Activated CD4-positive, alpha-beta T cell treated with anti-CD3 and anti-CD28 coated beads, Interleukin-2, amount 10 ng/mL, durations not matched to agents 24 days and 14 days (primary cell): ENCODE measurements around the gene ZNF366. TPM values are rescaled to one million over a fixed set of nuclear protein-coding genes. Genes with fewer than 3 reads are reported as not detected.
A peak's percentile ranks its signal among the peaks of the same experiment; 100 is the strongest.

Experiments
- DNase-seq: peaks from one replicate; pipeline ENCODE4 v3.0.0; 2022
- H3K27ac Mint-ChIP-seq: one replicate; pipeline ENCODE4 v1.8.0; 2022; ENCODE audit warnings: mild to moderate bottlenecking, mixed read lengths
- H3K27me3 Mint-ChIP-seq: one replicate; pipeline ENCODE4 v1.8.0; 2022; ENCODE audit warnings: mixed read lengths
- H3K36me3 Mint-ChIP-seq: one replicate; pipeline ENCODE4 v1.8.0; 2022; ENCODE audit warnings: low read depth, mild to moderate bottlenecking, mixed read lengths
- H3K4me1 Mint-ChIP-seq: one replicate; pipeline ENCODE4 v1.8.0; 2021; ENCODE audit warnings: mixed read lengths
- H3K4me3 Mint-ChIP-seq: one replicate; pipeline ENCODE4 v1.8.0; 2022; ENCODE audit warnings: mild to moderate bottlenecking, moderate library complexity, mixed read lengths
- H3K9me3 Mint-ChIP-seq: one replicate; pipeline ENCODE4 v1.8.0; 2021; ENCODE audit warnings: mixed read lengths
- intact Hi-C: fragments of 100-400 bp; cut with micrococcal nuclease; formaldehyde crosslinking; loops from one replicate; pipeline ENCODE4 v1.15.1; 2023
- total RNA-seq: library from RNA; stranded (reverse); gene quantifications from 2 replicates; pipeline ENCODE4 v1.2.3, GENCODE V29; 2022

ZNF366 gene
- total RNA-seq, 1 donor from 2014 or later: not detected

DNA sequence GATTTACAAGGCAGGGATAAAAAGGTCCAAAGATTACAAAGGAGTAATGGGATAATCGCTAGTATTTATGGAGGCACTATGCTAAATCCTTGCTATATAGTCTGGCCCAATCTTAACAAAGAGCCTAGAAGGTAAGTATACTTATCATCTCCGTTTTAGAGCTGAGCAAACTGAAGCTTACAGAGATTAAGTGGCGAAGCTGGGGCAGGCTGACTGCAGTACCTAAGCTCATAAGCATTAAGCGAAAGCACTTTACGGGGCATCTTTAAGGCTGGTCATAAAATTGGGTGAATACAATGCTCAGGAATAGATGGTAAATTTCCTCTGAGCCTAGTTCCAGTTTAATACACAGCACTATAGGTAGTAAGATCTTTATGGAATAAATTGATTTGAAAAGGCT lies 30.0 kb upstream of the ZNF366 start:
- Mint-ChIP-seq H3K36me3 (no peaks in the 10 kb centered on the region), H3K27ac (no peak overlapping the region), H3K4me1 (no peaks in the 10 kb centered on the region), H3K9me3 (no peaks in the 10 kb centered on the region), H3K27me3 (peaks cover 12% of the 10 kb centered on the region), H3K4me3 (no peak overlapping the region)
- peak; percentile 20 for DNase-seq
- intact Hi-C loops: no loop called here

DNA sequence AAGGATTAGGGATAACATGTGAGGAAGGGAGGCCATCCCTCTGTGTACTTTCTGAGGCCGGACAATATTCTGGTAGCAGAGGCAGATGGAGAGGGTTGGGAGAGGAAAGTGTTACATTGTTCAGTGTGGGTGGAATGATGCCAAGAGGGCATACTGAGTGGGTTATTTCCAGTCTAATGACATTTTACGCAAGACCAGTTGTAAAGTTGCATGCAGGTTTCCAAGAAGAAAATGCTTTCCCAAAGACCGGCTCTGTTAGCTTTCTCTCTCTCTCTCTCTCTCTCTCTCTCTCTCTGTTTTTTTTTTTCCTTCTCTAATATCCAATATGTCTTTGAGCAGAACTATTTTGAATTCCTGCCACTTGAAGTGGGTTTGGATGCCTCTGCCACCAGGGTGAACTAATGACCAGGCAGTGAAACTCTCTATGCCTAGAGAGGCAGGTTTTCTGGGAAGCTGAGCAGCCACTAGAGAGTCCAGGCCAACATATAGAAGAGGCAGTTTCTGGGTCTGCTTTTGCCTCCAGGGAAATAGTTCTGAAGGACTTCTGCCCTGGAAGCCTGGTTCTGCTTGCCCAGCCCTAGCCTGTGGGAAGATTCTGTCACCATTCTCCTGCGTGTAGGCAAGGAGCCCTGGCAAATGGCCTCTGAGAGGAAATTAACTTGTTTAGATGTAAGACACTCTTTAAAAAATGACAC lies 24.4 kb upstream of the ZNF366 start:
- Mint-ChIP-seq H3K4me1 (no peaks in the 10 kb centered on the region), H3K36me3 (no peaks in the 10 kb centered on the region), H3K9me3 (no peaks in the 10 kb centered on the region), H3K4me3 (no peak overlapping the region), H3K27me3 (peaks cover 7% of the 10 kb centered on the region), H3K27ac (no peak overlapping the region)
- intact Hi-C loops: no loop called here
- peak; percentile 10 for DNase-seq

DNA sequence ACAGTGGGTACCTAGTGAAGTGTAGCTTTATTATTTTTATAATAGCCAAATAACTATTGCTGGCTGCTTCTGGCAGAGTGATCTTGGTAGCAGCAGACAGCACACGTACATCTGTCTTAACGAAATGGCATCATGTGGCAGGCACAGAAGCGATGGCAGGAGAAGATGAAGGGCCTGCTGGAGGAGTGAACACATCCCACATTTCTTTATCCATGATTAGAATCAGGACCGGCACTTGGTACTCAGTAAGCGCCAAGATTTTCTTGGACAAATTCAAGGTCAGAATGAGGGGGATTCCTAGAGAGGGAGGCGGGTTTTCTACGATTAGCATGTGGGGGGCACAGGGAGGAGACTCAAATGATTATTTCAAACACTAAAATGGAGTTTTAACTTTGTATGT lies 23.0 kb upstream of the ZNF366 start:
- H3K27me3 Mint-ChIP-seq: peaks cover 3% of the 10 kb centered on the region
- H3K4me3 Mint-ChIP-seq: no peak overlapping the region
- intact Hi-C loops: no loop called here
- no peak overlapping the region for H3K27ac Mint-ChIP-seq
- H3K9me3 Mint-ChIP-seq: no peaks in the 10 kb centered on the region
- H3K36me3 Mint-ChIP-seq: no peaks in the 10 kb centered on the region
- peak; percentile 14 for DNase-seq
- H3K4me1 Mint-ChIP-seq: no peaks in the 10 kb centered on the region

DNA sequence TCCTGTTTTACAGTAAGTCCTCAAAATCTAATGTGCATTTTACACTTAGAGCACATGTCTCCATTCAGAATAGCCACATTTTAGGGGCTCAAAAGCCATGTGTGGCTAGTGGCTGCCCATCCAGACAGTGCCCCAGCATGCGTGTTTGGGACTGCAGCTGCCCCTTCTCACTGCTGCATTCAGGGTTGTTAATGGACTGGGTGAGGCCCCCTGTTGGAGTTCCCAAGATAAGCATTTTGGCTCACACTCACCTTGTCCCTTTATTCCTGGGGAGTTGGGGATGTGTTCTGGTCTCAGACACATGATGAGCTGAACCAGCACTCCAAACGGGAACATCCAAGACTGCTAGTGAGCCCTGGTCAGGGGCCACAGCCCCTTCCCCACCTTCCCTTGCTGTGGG lies 22.2 kb upstream of the ZNF366 start:
- H3K4me3 Mint-ChIP-seq: no peak overlapping the region
- no peaks in the 10 kb centered on the region for H3K4me1 Mint-ChIP-seq
- no peak overlapping the region for H3K27ac Mint-ChIP-seq
- DNase-seq: no peak
- intact Hi-C loops: no loop called here
- no peaks in the 10 kb centered on the region for H3K9me3 Mint-ChIP-seq
- no peaks in the 10 kb centered on the region for H3K36me3 Mint-ChIP-seq
- peaks cover 3% of the 10 kb centered on the region for H3K27me3 Mint-ChIP-seq

DNA sequence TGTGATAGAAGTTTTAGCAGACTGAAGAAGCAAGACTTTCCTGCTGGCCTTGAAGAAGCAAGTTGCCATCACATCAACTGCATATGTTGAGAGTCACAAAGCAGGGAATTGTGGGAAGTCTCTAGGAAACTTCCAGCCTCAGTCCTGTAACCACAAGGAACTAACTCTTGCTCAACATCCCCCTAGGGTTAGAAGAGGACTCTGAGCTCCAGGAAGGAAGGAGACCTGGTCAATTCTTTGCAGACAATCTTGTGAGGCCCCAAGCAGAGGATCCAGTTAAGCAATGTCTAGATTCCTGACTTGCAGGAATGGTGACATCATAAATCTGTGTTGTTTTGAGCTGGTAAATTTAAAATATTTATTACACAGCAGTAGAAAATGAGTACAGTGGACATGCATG lies 18.6 kb upstream of the ZNF366 start:
- no peaks in the 10 kb centered on the region for H3K4me1 Mint-ChIP-seq
- DNase-seq: no peak
- intact Hi-C loops: no loop called here
- H3K9me3 Mint-ChIP-seq: no peaks in the 10 kb centered on the region
- H3K27ac Mint-ChIP-seq: no peak overlapping the region
- no peak overlapping the region for H3K4me3 Mint-ChIP-seq
- no peaks in the 10 kb centered on the region for H3K27me3 Mint-ChIP-seq
- no peaks in the 10 kb centered on the region for H3K36me3 Mint-ChIP-seq

DNA sequence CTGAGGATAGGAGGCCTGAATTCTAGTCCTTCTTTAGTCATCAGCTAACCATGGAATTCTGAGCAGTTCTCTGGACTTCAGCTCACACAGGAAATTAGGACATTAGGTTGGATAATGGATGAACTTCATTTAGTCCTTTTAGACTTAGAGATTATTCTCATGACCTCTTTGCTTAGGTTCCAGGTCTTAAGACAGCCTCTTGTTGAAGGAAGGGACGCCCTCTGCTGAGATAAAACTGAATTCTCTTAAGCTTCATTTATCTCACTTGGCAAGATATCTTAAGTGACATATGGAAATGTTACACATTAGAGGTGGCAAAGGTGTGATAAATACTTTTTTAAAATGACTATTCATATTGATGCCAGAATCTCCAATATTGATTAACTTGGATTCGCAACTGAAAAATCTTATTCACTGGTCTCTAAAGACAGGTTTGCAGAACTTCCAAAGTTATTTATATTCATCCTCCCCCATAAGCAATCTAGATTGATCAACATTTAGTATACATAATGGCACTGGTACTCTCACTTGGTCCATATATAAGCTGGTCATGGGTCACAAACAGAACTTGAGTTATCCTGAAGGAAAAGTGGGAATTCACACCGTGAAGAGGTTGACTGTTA lies 16.9 kb upstream of the ZNF366 start:
- no peak overlapping the region for H3K4me3 Mint-ChIP-seq
- H3K9me3 Mint-ChIP-seq: no peaks in the 10 kb centered on the region
- DNase-seq: no peak
- peaks cover 3% of the 10 kb centered on the region for H3K27me3 Mint-ChIP-seq
- H3K36me3 Mint-ChIP-seq: no peaks in the 10 kb centered on the region
- no peak overlapping the region for H3K27ac Mint-ChIP-seq
- no peaks in the 10 kb centered on the region for H3K4me1 Mint-ChIP-seq
- intact Hi-C loops: loop anchor here (1.0 kb wide), 1 partner anchor 158 kb away; no protein-coding TSS in a partner anchor

DNA sequence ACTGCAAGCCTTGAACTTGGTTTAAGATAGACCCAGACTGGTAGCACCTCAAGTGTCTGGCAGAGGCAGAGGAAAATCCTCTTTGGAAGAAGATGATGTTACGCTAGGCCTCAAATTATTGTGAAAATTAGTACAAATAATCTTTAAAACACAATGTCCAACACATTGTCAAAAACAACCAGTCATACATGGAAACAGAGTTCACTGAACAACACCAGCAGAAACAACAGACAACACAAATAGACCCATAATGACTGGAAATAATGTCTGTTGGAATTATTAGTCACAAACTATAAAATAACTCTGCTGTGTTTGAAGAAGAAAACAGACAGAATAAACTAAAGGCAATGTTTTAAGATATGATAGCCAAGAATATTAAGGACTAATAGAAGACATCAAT lies 15.4 kb upstream of the ZNF366 start:
- Mint-ChIP-seq H3K27me3 (peaks cover 6% of the 10 kb centered on the region), H3K27ac (no peak overlapping the region), H3K36me3 (no peaks in the 10 kb centered on the region), H3K9me3 (peaks cover 3% of the 10 kb centered on the region), H3K4me1 (peaks cover 5% of the 10 kb centered on the region), H3K4me3 (no peak overlapping the region)
- no peak for DNase-seq
- intact Hi-C loops: no loop called here

DNA sequence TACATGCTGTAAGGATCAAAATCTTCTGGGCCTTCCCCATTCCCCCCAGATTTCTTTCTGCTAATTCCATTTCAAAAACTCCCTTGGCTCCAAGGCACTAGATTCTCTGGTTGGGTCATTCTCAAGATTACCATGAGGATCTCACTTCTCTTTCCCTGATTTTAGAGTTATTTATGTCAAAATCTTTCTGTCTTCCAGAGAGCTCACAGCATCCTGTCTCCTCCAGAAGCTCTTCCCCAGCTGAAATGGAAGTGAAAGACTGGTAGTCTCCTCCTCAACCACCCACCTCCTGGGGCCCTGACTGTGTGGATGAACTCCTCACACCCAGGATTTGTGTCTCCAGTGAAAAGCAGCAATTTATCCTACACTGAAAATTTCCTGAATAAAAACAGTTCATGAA lies 11.9 kb upstream of the ZNF366 start:
- Mint-ChIP-seq H3K27ac (no peak overlapping the region), H3K4me1 (peaks cover 5% of the 10 kb centered on the region), H3K4me3 (no peak overlapping the region), H3K9me3 (peaks cover 5% of the 10 kb centered on the region), H3K36me3 (no peaks in the 10 kb centered on the region), H3K27me3 (peaks cover 6% of the 10 kb centered on the region)
- intact Hi-C loops: no loop called here
- DNase-seq: no peak

DNA sequence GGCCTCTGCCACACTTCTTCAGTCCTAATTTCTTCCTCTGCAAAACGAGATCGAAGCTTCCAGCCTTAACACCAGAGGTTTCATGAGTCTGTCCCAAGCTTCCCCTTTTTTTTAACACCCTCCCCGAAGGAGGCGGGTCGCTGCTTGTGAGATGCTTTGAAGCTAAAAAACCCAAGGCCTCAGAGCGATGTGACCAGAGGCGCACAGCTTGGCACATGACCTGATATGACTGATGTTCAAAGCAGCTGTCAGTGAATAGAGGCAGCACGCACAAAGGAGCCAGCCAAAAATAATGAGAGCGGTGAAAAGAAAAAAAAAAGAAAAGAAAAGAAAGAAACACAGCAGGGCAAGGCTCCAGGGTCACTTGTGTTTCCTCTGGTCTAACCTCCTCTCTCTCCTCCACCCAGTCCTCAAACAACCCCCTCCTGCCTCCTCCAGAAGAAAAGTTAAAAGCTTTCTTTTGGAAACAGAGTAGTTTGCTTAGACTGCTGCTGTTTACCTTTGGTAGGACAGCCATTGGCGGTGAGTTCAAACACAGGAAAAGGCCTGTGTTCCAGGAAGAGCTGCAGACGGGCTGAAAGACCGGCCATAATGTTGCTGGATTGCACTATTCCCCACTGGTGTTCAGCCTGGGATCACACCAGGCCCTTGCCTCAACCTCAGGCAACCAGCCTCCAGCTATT lies 10.9 kb upstream of the ZNF366 start:
- intact Hi-C loops: no loop called here
- no peak overlapping the region for H3K4me3 Mint-ChIP-seq
- peaks cover 5% of the 10 kb centered on the region for H3K9me3 Mint-ChIP-seq
- DNase-seq: no peak
- H3K36me3 Mint-ChIP-seq: no peaks in the 10 kb centered on the region
- peaks cover 6% of the 10 kb centered on the region for H3K27me3 Mint-ChIP-seq
- H3K4me1 Mint-ChIP-seq: peaks cover 5% of the 10 kb centered on the region
- H3K27ac Mint-ChIP-seq: no peak overlapping the region

DNA sequence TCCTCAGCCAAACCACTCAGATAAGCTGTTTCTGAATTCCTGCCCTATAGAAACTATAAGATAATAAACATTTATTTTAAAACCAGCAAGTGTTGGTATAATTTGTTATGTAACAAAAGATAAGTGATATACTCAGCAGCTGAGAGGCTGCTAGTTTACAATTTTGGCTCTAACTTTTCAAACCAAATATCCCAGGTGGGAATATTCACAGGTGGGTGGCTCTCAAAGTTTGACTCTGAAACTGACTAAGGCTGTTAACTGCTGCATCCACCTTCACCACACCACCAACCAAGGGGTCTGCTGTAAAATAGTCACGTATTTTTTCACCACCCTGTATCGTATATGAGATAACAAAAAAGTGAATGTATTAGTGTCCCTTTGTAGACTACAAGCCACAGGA lies 9.7 kb upstream of the ZNF366 start:
- intact Hi-C loops: no loop called here
- H3K4me1 Mint-ChIP-seq: peaks cover 5% of the 10 kb centered on the region
- DNase-seq: no peak
- peaks cover 6% of the 10 kb centered on the region for H3K27me3 Mint-ChIP-seq
- H3K9me3 Mint-ChIP-seq: peaks cover 5% of the 10 kb centered on the region
- H3K27ac Mint-ChIP-seq: no peak overlapping the region
- no peaks in the 10 kb centered on the region for H3K36me3 Mint-ChIP-seq
- no peak overlapping the region for H3K4me3 Mint-ChIP-seq

DNA sequence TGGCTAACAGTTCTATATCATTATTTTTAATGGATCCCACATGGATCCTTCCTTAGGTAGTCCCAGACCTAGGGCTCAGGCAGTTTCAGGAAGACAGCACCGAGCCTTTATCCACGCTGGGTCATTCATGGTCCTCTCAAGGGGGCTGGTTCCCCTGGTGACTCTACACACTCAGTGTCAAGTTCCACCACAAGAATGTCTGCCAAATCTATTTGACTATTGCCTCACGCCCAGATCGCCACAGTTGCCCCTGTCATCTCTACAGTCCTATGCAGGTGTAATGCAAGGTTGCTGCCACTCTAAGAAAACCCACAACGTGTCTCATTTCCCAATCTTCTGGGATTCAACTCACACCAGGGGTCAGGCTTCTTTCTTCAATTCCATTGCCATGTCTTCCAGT lies 8.0 kb upstream of the ZNF366 start:
- Mint-ChIP-seq H3K27ac (no peak overlapping the region), H3K9me3 (peaks cover 5% of the 10 kb centered on the region), H3K27me3 (peaks cover 11% of the 10 kb centered on the region), H3K36me3 (no peaks in the 10 kb centered on the region), H3K4me3 (no peak overlapping the region), H3K4me1 (peaks cover 5% of the 10 kb centered on the region)
- intact Hi-C loops: no loop called here
- DNase-seq: no peak

DNA sequence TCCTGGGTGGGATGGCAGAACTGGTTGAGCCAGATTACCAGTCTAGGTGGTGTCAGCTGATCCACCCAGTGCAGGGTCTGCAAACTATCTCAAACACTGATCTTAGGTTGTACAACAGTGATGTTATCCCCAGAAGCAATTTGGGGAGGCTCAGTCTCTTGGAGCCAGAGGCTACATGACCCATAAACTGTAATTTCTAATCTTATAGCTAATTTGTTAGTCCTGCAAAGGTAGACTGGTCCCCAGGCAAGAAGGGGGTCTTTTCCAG lies 5.3 kb upstream of the ZNF366 start:
- Mint-ChIP-seq H3K27ac (no peak overlapping the region), H3K9me3 (peaks cover 1% of the 10 kb centered on the region), H3K4me3 (no peak overlapping the region), H3K4me1 (no peaks in the 10 kb centered on the region), H3K36me3 (no peaks in the 10 kb centered on the region), H3K27me3 (peaks cover 9% of the 10 kb centered on the region)
- intact Hi-C loops: no loop called here
- DNase-seq: no peak

DNA sequence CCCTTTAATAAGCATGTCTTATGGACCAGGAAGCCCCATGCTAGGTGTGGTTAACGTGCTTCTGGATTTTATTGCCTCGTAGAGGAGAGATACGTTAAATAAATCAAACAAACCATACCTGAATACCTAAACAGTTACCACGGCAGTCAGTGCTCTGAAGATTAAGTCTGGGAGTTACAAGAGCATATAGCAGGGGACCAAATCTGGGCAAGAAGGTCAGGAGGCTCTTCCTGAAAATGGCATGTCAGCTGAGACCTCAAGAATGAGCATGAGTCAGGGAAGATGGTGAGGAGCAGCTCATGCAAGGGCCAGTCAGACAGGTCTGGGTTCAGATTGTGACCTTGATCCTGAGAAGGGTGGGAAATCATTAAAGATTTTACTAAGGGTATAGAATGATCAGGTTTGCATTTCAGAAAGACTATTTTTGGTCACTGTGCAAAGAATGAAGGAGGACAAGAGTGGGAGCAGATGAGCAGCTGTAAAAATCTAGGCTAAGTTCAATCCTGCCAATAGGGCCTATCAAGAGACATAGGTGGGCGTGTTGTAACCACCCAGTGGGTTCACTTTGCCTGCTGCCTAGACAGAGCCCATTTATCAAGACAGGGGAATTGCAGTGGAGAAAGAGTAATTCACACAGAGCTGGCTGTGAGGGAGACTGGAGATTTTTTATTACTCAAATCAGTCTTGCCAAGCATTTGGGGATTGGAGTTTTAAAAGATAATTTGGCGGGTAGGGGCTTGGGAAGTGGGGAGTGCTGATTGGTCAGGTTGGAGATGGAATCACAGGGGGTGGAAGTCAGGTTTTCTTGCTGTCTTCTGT lies 4.8 kb upstream of the ZNF366 start:
- Mint-ChIP-seq H3K4me1 (no peaks in the 10 kb centered on the region), H3K4me3 (no peak overlapping the region), H3K27ac (no peak overlapping the region), H3K36me3 (no peaks in the 10 kb centered on the region), H3K9me3 (no peaks in the 10 kb centered on the region), H3K27me3 (peaks cover 12% of the 10 kb centered on the region)
- DNase-seq: no peak
- intact Hi-C loops: no loop called here

DNA sequence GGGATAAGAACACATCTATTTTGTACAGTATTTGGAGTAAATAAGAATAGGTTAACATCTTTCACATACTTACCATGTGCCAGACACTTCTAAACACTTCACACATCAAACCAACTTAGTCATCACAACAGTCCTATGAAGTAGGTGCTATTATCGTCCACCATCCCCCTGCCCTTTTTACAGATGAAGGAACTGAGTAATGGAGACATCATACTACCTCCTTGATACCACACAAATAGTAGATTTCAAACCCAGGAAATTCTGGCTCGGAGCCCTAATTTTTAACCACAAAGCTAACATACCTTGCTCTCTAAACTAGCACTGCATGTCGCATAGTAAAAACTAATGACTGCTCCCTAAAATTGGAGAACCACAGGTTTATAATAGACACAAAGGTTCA lies 4.2 kb upstream of the ZNF366 start:
- no peak for DNase-seq
- Mint-ChIP-seq H3K4me1 (no peaks in the 10 kb centered on the region), H3K9me3 (no peaks in the 10 kb centered on the region), H3K36me3 (no peaks in the 10 kb centered on the region), H3K4me3 (no peak overlapping the region), H3K27ac (no peak overlapping the region), H3K27me3 (peaks cover 18% of the 10 kb centered on the region)
- intact Hi-C loops: no loop called here
